ENCODE data around the gene FOXD2.

GRCh38 chr1:47420547-47420946, 17.3 kb upstream of the FOXD2 start:
- TF ChIP-seq EZH2 (IDR thresholded peaks at IDR 0.05; ENCODE audit: borderline replicate concordance, insufficient read depth, low read depth, low read length, poor library complexity, severe bottlenecking) (no peak), CTCF (IDR thresholded peaks at IDR 0.05) (no peak)
